ENCODE measurements around the gene SLC6A12. TPM values are rescaled to one million over a fixed set of nuclear protein-coding genes. Genes with fewer than 3 reads are reported as not detected.

Gene SLC6A12
- total RNA-seq, 6 donors from 2014 or later, result 2.4 to 11.2 (median 7.0) TPM

- H3K27ac ChIP-seq, result peak overlapping the region in 1 of 4 donors; percentile 30
- H3K4me1 ChIP-seq, result peaks cover 0 to 15% (median 2%) of the 10 kb centered on the region in 4 donors
- DNase-seq, result no peak
- no peaks in the 10 kb centered on the region for H3K9me3 ChIP-seq
- TF ChIP-seq CTCF (IDR thresholded peaks at IDR 0.05) (no peak), POLR2AphosphoS5 (IDR thresholded peaks at IDR 0.05) (no peak), POLR2A (IDR thresholded peaks at IDR 0.05) (no peak), EP300 (IDR thresholded peaks at IDR 0.05) (no peak)
- H3K4me3 ChIP-seq, result no peak overlapping the region
- no peak for ATAC-seq (ENCODE audit: low FRiP score in 2 of 2)
- no peaks in the 10 kb centered on the region for H3K27me3 ChIP-seq
- WGBS, 2 donors, result 81 to 86% methylated on average over 4 to 11 of the region's 11 CpGs
- H3K36me3 ChIP-seq, result no peaks in the 10 kb centered on the region
Measured at GRCh38 chr12:177336-177979, 36.5 kb downstream of the SLC6A12 start.

- H3K27me3 ChIP-seq, result no peaks in the 10 kb centered on the region
Measured at GRCh38 chr12:176321-177181, 37.4 kb downstream of the SLC6A12 start.

GRCh38 chr12:175759-176158, 38.2 kb downstream of the SLC6A12 start:
- TF ChIP-seq POLR2A (IDR thresholded peaks at IDR 0.05), result no peak
- no peak for TF ChIP-seq EP300 (IDR thresholded peaks at IDR 0.05)
- no peak for TF ChIP-seq POLR2AphosphoS5 (IDR thresholded peaks at IDR 0.05)
- no peak for TF ChIP-seq CTCF (IDR thresholded peaks at IDR 0.05)
- H3K27ac ChIP-seq, result peak overlapping the region in 1 of 4 donors; percentile 19
- H3K9me3 ChIP-seq, result no peaks in the 10 kb centered on the region
- ATAC-seq (ENCODE audit: low FRiP score in 2 of 2) (no peak), DNase-seq (no peak)
- 74 to 85% methylated on average over 2 to 16 of the region's 16 CpGs for WGBS, 2 donors
- no peak overlapping the region for H3K4me3 ChIP-seq
- no peaks in the 10 kb centered on the region for H3K36me3 ChIP-seq
- H3K27me3 ChIP-seq, result no peaks in the 10 kb centered on the region
- peaks cover 0 to 14% (median 2%) of the 10 kb centered on the region in 4 donors for H3K4me1 ChIP-seq

More at GRCh38 chr12:176321-177181, 37.4 kb downstream of the SLC6A12 start:
- DNase-seq (no peak), ATAC-seq (ENCODE audit: low FRiP score in 2 of 2) (no peak)
- TF ChIP-seq EP300 (IDR thresholded peaks at IDR 0.05) (no peak), POLR2AphosphoS5 (IDR thresholded peaks at IDR 0.05) (peak in 1 of 2 donors; percentile 29)
- WGBS, 2 donors, result 63 to 73% methylated on average over 14 to 16 of the region's 16 CpGs
- H3K4me1 ChIP-seq, result peaks cover 0 to 15% (median 2%) of the 10 kb centered on the region in 4 donors
- H3K36me3 ChIP-seq, result no peaks in the 10 kb centered on the region
- peak overlapping the region in 2 of 4 donors; percentile 19 to 30 for H3K27ac ChIP-seq
- H3K4me3 ChIP-seq, result no peak overlapping the region
- no peaks in the 10 kb centered on the region for H3K9me3 ChIP-seq

- peaks cover 0 to 9% (median 2%) of the 10 kb centered on the region in 4 donors for H3K4me1 ChIP-seq
- no peaks in the 10 kb centered on the region for H3K27me3 ChIP-seq
- H3K36me3 ChIP-seq, result no peaks in the 10 kb centered on the region
- DNase-seq (no peak), ATAC-seq (ENCODE audit: low FRiP score in 2 of 2) (no peak)
- WGBS, 2 donors, result 49 to 67% methylated on average over 6 to 10 of the region's 10 CpGs
- no peaks in the 10 kb centered on the region for H3K9me3 ChIP-seq
- no peak for TF ChIP-seq CTCF (IDR thresholded peaks at IDR 0.05)
- no peak for TF ChIP-seq POLR2A (IDR thresholded peaks at IDR 0.05)
- TF ChIP-seq EP300 (IDR thresholded peaks at IDR 0.05), result no peak
- no peak for TF ChIP-seq POLR2AphosphoS5 (IDR thresholded peaks at IDR 0.05)
- no peak overlapping the region for H3K4me3 ChIP-seq
- no peak overlapping the region for H3K27ac ChIP-seq
Measured at GRCh38 chr12:175250-175649, 38.7 kb downstream of the SLC6A12 start.

GRCh38 chr12:174596-174995, 39.4 kb downstream of the SLC6A12 start:
- DNase-seq (peak in 1 of 2 donors; percentile 84), ATAC-seq (ENCODE audit: low FRiP score in 2 of 2) (no peak)
- no peak overlapping the region for H3K4me3 ChIP-seq
- TF ChIP-seq EP300 (IDR thresholded peaks at IDR 0.05) (no peak), POLR2A (IDR thresholded peaks at IDR 0.05) (no peak), CTCF (IDR thresholded peaks at IDR 0.05) (no peak), POLR2AphosphoS5 (IDR thresholded peaks at IDR 0.05) (no peak)
- H3K36me3 ChIP-seq, result no peaks in the 10 kb centered on the region
- no peaks in the 10 kb centered on the region for H3K9me3 ChIP-seq
- peaks cover 0 to 3% (median 0%) of the 10 kb centered on the region in 4 donors for H3K4me1 ChIP-seq
- H3K27ac ChIP-seq, result no peak overlapping the region
- H3K27me3 ChIP-seq, result no peaks in the 10 kb centered on the region
- 76 to 89% methylated on average over 13 to 14 of the region's 23 CpGs for WGBS, 2 donors
